Activated CD8-positive, alpha-beta memory T cell treated with anti-CD3 and anti-CD28 coated beads for 36 hours (primary cell): ENCODE results near the gene SHLD1. TPM values are rescaled to one million over a fixed set of nuclear protein-coding genes. Genes with fewer than 3 reads are reported as not detected.
"Not testable (repeated sequence)": the region's sequence is repeated elsewhere in the genome, so short reads cannot be mapped to it uniquely, and the experiment has no call there.

Source experiments
- CTCF ChIA-PET: fragments of 350-600 bp; sonication (Branson Sonifier 250); formaldehyde crosslinking; loops from one replicate; lab custom pipeline; 2021; ENCODE audit warnings: antibody characterized with exemption; lab: Charles Lee
- POLR2A ChIA-PET: fragments of 350-600 bp; sonication (Branson Sonifier 250); formaldehyde crosslinking; loops from one replicate; lab custom pipeline; 2021; ENCODE audit warnings: antibody characterized with exemption; lab: Charles Lee
- total RNA-seq, 2 experiments: library from RNA; stranded (reverse); gene quantifications; one replicate each; pipeline ENCODE4 v1.2.3, GENCODE V29; 2021

Gene SHLD1
- total RNA-seq, 2 experiments from 2014 or later: 7.4 to 7.7 TPM

- ChIA-PET CTCF (interaction anchor here (2.1 kb wide), 1 partner anchor 15 kb away, joined by 5 read pairs; no protein-coding TSS in a partner anchor), POLR2A (no interaction called here)
Observed at GRCh38 chr20:5772704-5773103, 22.5 kb downstream of the SHLD1 start.

- CTCF ChIA-PET: interaction anchor here (2.1 kb wide), 1 partner anchor 14 kb away, joined by 5 read pairs; no protein-coding TSS in a partner anchor
Observed at GRCh38 chr20:5773589-5773988, 23.4 kb downstream of the SHLD1 start.

GRCh38 chr20:5776077-5776476 is 25.9 kb downstream of the SHLD1 start:
- CTCF ChIA-PET: interaction anchor here (2.4 kb wide), 1 partner anchor 12 kb away, joined by 8 read pairs; no protein-coding TSS in a partner anchor

More at GRCh38 chr20:5773589-5773988, 23.4 kb downstream of the SHLD1 start:
- POLR2A ChIA-PET: no interaction called here

GRCh38 chr20:5779071-5779900 is 29.1 kb downstream of the SHLD1 start:
- POLR2A ChIA-PET: no interaction called here

More at GRCh38 chr20:5776077-5776476, 25.9 kb downstream of the SHLD1 start:
- POLR2A ChIA-PET: no interaction called here

GRCh38 chr20:5780846-5781217 is 30.6 kb downstream of the SHLD1 start:
- ChIA-PET CTCF (no interaction called here), POLR2A (no interaction called here)

More at GRCh38 chr20:5779071-5779900, 29.1 kb downstream of the SHLD1 start:
- CTCF ChIA-PET: interaction anchor here (1.3 kb wide), 1 partner anchor 251 kb away, joined by 4 read pairs; no protein-coding TSS in a partner anchor

- CTCF ChIA-PET: not testable (repeated sequence)
- POLR2A ChIA-PET: interaction anchor here (0.6 kb wide), 2 partner anchors 20 to 243 kb away, joined by 3 to 5 read pairs; no protein-coding TSS in a partner anchor
Observed at GRCh38 chr20:5781367-5781766, 31.2 kb downstream of the SHLD1 start.

- ChIA-PET POLR2A (interaction anchor here (0.6 kb wide), 2 partner anchors 20 to 244 kb away, joined by 3 to 5 read pairs; no protein-coding TSS in a partner anchor), CTCF (interaction anchor here (2.0 kb wide), 1 partner anchor 254 kb away, joined by 5 read pairs; no protein-coding TSS in a partner anchor)
Observed at GRCh38 chr20:5781798-5782750, 31.9 kb downstream of the SHLD1 start.

GRCh38 chr20:5784735-5785134 is 34.5 kb downstream of the SHLD1 start:
- CTCF ChIA-PET: interaction anchor here (5.2 kb wide), 1 partner anchor 255 kb away, joined by 44 read pairs; no protein-coding TSS in a partner anchor
- POLR2A ChIA-PET: no interaction called here

GRCh38 chr20:5785146-5785545 is 34.9 kb downstream of the SHLD1 start:
- ChIA-PET CTCF (interaction anchor here (5.2 kb wide), 1 partner anchor 255 kb away, joined by 44 read pairs; no protein-coding TSS in a partner anchor), POLR2A (no interaction called here)

- CTCF ChIA-PET: interaction anchor here (0.9 to 5.2 kb wide), 8 partner anchors 10 to 257 kb away, joined by 3 to 44 read pairs (median 5); no protein-coding TSS in a partner anchor
- POLR2A ChIA-PET: no interaction called here
Observed at GRCh38 chr20:5786930-5787795, 37.0 kb downstream of the SHLD1 start.

GRCh38 chr20:5787796-5788165 is 37.6 kb downstream of the SHLD1 start:
- POLR2A ChIA-PET: no interaction called here
- CTCF ChIA-PET: interaction anchor here (0.6 to 5.2 kb wide), 12 partner anchors 10 to 258 kb away, joined by 3 to 44 read pairs (median 5); no protein-coding TSS in a partner anchor

GRCh38 chr20:5788385-5788895 is 38.2 kb downstream of the SHLD1 start:
- CTCF ChIA-PET: interaction anchor here (0.6 to 5.2 kb wide), 17 partner anchors 10 to 292 kb away, joined by 3 to 44 read pairs (median 4); no protein-coding TSS in a partner anchor
- POLR2A ChIA-PET: no interaction called here

GRCh38 chr20:5789827-5790226 is 39.6 kb downstream of the SHLD1 start:
- POLR2A ChIA-PET: no interaction called here
- CTCF ChIA-PET: interaction anchor here (0.6 to 2.3 kb wide), 2 partner anchors 220 to 261 kb away, joined by 3 to 18 read pairs; no protein-coding TSS in a partner anchor

- CTCF ChIA-PET: no interaction called here
- POLR2A ChIA-PET: no interaction called here
Observed at GRCh38 chr20:5793916-5794315, 43.7 kb downstream of the SHLD1 start.

GRCh38 chr20:5796331-5797040 is 46.3 kb downstream of the SHLD1 start:
- POLR2A ChIA-PET: no interaction called here
- CTCF ChIA-PET: interaction anchor here (0.7 to 2.1 kb wide), 2 partner anchors 227 to 267 kb away, joined by 3 to 5 read pairs; no protein-coding TSS in a partner anchor

- ChIA-PET POLR2A (no interaction called here), CTCF (interaction anchor here (0.7 to 2.1 kb wide), 2 partner anchors 228 to 268 kb away, joined by 3 to 5 read pairs; no protein-coding TSS in a partner anchor)
Observed at GRCh38 chr20:5797165-5797564, 47.0 kb downstream of the SHLD1 start.
